Thymus (tissue), 11 donors: Measurements from ENCODE around the gene PLA2G3. TPM values are rescaled to one million over a fixed set of nuclear protein-coding genes. Genes with fewer than 3 reads are reported as not detected.

ENCODE experiments used
- DNase-seq, 9 donors: peaks; one replicate each; pipeline ENCODE4 v3.0.0-alpha.2; 2013; ENCODE audit warnings: low spot score in 9 of 9, low read depth in 6 of 9, missing footprints in 1 of 9
- H3K27ac ChIP-seq, 2 donors: one replicate each; pipeline ENCODE4 v1.5.1; 2013; ENCODE audit warnings: control low read depth in 1 of 2, low read depth in 1 of 2, low read length in 1 of 2, mild to moderate bottlenecking in 1 of 2, moderate library complexity in 1 of 2
- H3K27me3 ChIP-seq, 2 donors: one replicate each; pipeline ENCODE4 v1.5.1; 2013; ENCODE audit warnings: low read length in 1 of 2; ENCODE audit not compliant: control insufficient read depth in 2 of 2, insufficient read depth in 1 of 2
- H3K36me3 ChIP-seq, 2 donors: one replicate each; pipeline ENCODE4 v1.5.1; 2013; ENCODE audit warnings: low read length in 1 of 2, mild to moderate bottlenecking in 1 of 2, moderate library complexity in 1 of 2; ENCODE audit not compliant: control insufficient read depth in 2 of 2, insufficient read depth in 2 of 2
- H3K4me1 ChIP-seq, 2 donors: one replicate each; pipeline ENCODE4 v1.5.1; 2013; ENCODE audit warnings: low read length in 2 of 2; ENCODE audit not compliant: control insufficient read depth in 2 of 2, insufficient read depth in 2 of 2
- H3K4me3 ChIP-seq, 2 donors: one replicate each; pipeline ENCODE4 v1.5.1; 2013; ENCODE audit warnings: low read length in 2 of 2, control low read depth in 1 of 2, mild to moderate bottlenecking in 1 of 2
- H3K9me3 ChIP-seq, 2 donors: one replicate each; pipeline ENCODE4 v1.5.1; 2013; ENCODE audit warnings: low read length in 1 of 2, mild to moderate bottlenecking in 1 of 2; ENCODE audit not compliant: control insufficient read depth in 2 of 2, insufficient read depth in 1 of 2
- WGBS: extraction: QIAGEN DNeasy Blood & Tissue Kit; methylation state at CpG from one replicate; pipeline ENCODE4 v1.1.7; 2013; 5-methylcytosine and 5-hydroxymethylcytosine counted together
- polyA plus RNA-seq: library from polyadenylated mRNA; stranded (reverse); fragments of 200-250 nt; gene quantifications from one replicate; pipeline ENCODE4 v1.2.3, GENCODE V29; 2013
- total RNA-seq: library from RNA; stranded (reverse); fragments of 120-200 nt; gene quantifications from one replicate; pipeline ENCODE4 v1.2.4, GENCODE V29; 2013
- donor health status: healthy.

The PLA2G3 gene
- total and polyA plus RNA-seq, 2 donors: 0.39 to 0.42 TPM

- H3K27ac ChIP-seq: no peak overlapping the region
- peaks cover 0 to 7% of the 10 kb centered on the region in 2 donors for H3K4me1 ChIP-seq
- WGBS: 90% methylated on average over 5 of the region's 5 CpGs
These were observed 438 bp upstream of the PLA2G3 start for GRCh38 chr22:31140746-31141145.

GRCh38 chr22:31139066-31139465 lies 1.2 kb downstream of the PLA2G3 start:
- Histone ChIP-seq H3K36me3 (no peaks in the 10 kb centered on the region), H3K9me3 (no peaks in the 10 kb centered on the region), H3K27ac (no peak overlapping the region), H3K4me1 (peaks cover 0 to 7% of the 10 kb centered on the region in 2 donors), H3K27me3 (peaks cover 0 to 7% of the 10 kb centered on the region in 2 donors), H3K4me3 (no peak overlapping the region)
- WGBS: 95% methylated on average over 3 of the region's 3 CpGs
- DNase-seq: no peak

More at GRCh38 chr22:31140746-31141145, 438 bp upstream of the PLA2G3 start:
- no peaks in the 10 kb centered on the region for H3K36me3 ChIP-seq
- no peak overlapping the region for H3K4me3 ChIP-seq
- H3K9me3 ChIP-seq: no peaks in the 10 kb centered on the region
- DNase-seq: no peak
- peaks cover 0 to 7% of the 10 kb centered on the region in 2 donors for H3K27me3 ChIP-seq

- Histone ChIP-seq H3K27me3 (peaks cover 0 to 7% of the 10 kb centered on the region in 2 donors), H3K27ac (no peak overlapping the region), H3K4me3 (no peak overlapping the region), H3K9me3 (no peaks in the 10 kb centered on the region), H3K4me1 (peaks cover 0 to 7% of the 10 kb centered on the region in 2 donors), H3K36me3 (no peaks in the 10 kb centered on the region)
- no peak for DNase-seq
- WGBS: 94% methylated on average over 10 of the region's 10 CpGs
These were observed 2.2 kb downstream of the PLA2G3 start for GRCh38 chr22:31138126-31138525.

GRCh38 chr22:31137721-31138120 lies 2.6 kb downstream of the PLA2G3 start:
- H3K27ac ChIP-seq: no peak overlapping the region
- no peaks in the 10 kb centered on the region for H3K9me3 ChIP-seq
- WGBS: 89% methylated on average over 10 of the region's 10 CpGs
- DNase-seq: no peak
- peaks cover 0 to 7% of the 10 kb centered on the region in 2 donors for H3K27me3 ChIP-seq
- H3K36me3 ChIP-seq: no peaks in the 10 kb centered on the region
- no peak overlapping the region for H3K4me3 ChIP-seq
- H3K4me1 ChIP-seq: peaks cover 0 to 7% of the 10 kb centered on the region in 2 donors

GRCh38 chr22:31136711-31137110 lies 3.6 kb downstream of the PLA2G3 start:
- H3K27me3 ChIP-seq: peaks cover 0 to 7% of the 10 kb centered on the region in 2 donors
- H3K4me3 ChIP-seq: no peak overlapping the region
- no peaks in the 10 kb centered on the region for H3K36me3 ChIP-seq
- no peak overlapping the region for H3K27ac ChIP-seq
- no peaks in the 10 kb centered on the region for H3K9me3 ChIP-seq
- H3K4me1 ChIP-seq: peaks cover 0 to 7% of the 10 kb centered on the region in 2 donors
- WGBS: 97% methylated on average over 16 of the region's 16 CpGs
- DNase-seq: no peak

- WGBS: 90% methylated on average over 9 of the region's 9 CpGs
- Histone ChIP-seq H3K27me3 (peaks cover 0 to 7% of the 10 kb centered on the region in 2 donors), H3K36me3 (no peaks in the 10 kb centered on the region), H3K4me3 (no peak overlapping the region), H3K27ac (no peak overlapping the region), H3K9me3 (no peaks in the 10 kb centered on the region), H3K4me1 (peaks cover 0 to 7% of the 10 kb centered on the region in 2 donors)
- DNase-seq: no peak
These were observed 4.2 kb downstream of the PLA2G3 start for GRCh38 chr22:31136155-31136554.

- Histone ChIP-seq H3K4me1 (peaks cover 0 to 6% of the 10 kb centered on the region in 2 donors), H3K27me3 (peaks cover 0 to 7% of the 10 kb centered on the region in 2 donors), H3K36me3 (no peaks in the 10 kb centered on the region), H3K4me3 (no peak overlapping the region), H3K27ac (no peak overlapping the region), H3K9me3 (no peaks in the 10 kb centered on the region)
- no peak for DNase-seq
- 97% methylated on average over 6 of the region's 6 CpGs for WGBS
These were observed 4.6 kb downstream of the PLA2G3 start for GRCh38 chr22:31135706-31136105.

- no peak overlapping the region for H3K4me3 ChIP-seq
- no peak for DNase-seq
- 94% methylated on average over 4 of the region's 4 CpGs for WGBS
These were observed 5.6 kb downstream of the PLA2G3 start for GRCh38 chr22:31134688-31135087.

GRCh38 chr22:31133911-31134310 lies 6.4 kb downstream of the PLA2G3 start:
- H3K9me3 ChIP-seq: no peaks in the 10 kb centered on the region
- H3K27me3 ChIP-seq: no peaks in the 10 kb centered on the region
- no peaks in the 10 kb centered on the region for H3K4me1 ChIP-seq
- WGBS: 96% methylated on average over 19 of the region's 19 CpGs
- H3K36me3 ChIP-seq: no peaks in the 10 kb centered on the region
- no peak overlapping the region for H3K4me3 ChIP-seq
- DNase-seq: no peak
- H3K27ac ChIP-seq: no peak overlapping the region

More at GRCh38 chr22:31134688-31135087, 5.6 kb downstream of the PLA2G3 start:
- Histone ChIP-seq H3K27me3 (no peaks in the 10 kb centered on the region), H3K4me1 (no peaks in the 10 kb centered on the region), H3K27ac (no peak overlapping the region), H3K36me3 (no peaks in the 10 kb centered on the region), H3K9me3 (no peaks in the 10 kb centered on the region)
